ENCODE data around the gene TANGO2.
A peak's percentile ranks its signal among the peaks of the same experiment; 100 is the strongest.

- TF ChIP-seq POLR2A (IDR thresholded peaks at IDR 0.05) (no peak), CTCF (IDR thresholded peaks at IDR 0.05) (peak in 5 of 7 experiments; percentile 25 to 42 (median 34))
These were observed 7.5 kb upstream of the TANGO2 start for GRCh38 chr22:20013382-20013871.

All from body of pancreas (tissue), 4 donors.